HepG2 (cell line): ENCODE results near the gene MOGAT3. TPM values are rescaled to one million over a fixed set of nuclear protein-coding genes. Genes with fewer than 3 reads are reported as not detected.

Experiments
- BRD4 ChIP-seq: sonication (generic); formaldehyde crosslinking; IDR thresholded peaks from 2 replicates; pipeline ENCODE4 v1.4.0; 2020; ENCODE audit warnings: missing genetic modification reagents
- EP300 ChIP-seq, 3 experiments: sonication (generic) in 1 of 3; formaldehyde crosslinking in 1 of 3; IDR thresholded peaks; 2 replicates each; pipeline versions ENCODE4 v1.5.1 to v1.6.1; 2011 to 2020; ENCODE audit warnings: low read depth in 2 of 3, low read length in 2 of 3, borderline replicate concordance in 1 of 3, improper control_type of control experiment in 1 of 3, mild to moderate bottlenecking in 1 of 3, missing genetic modification reagents in 1 of 3, moderate library complexity in 1 of 3
- EZH2 ChIP-seq: conservative IDR thresholded peaks from 2 replicates; pipeline ENCODE4 v1.6.1; 2012; ENCODE audit warnings: mild to moderate bottlenecking, low read depth, low read length, moderate library complexity
- NFE2 ChIP-seq: sonication (generic); formaldehyde crosslinking; IDR thresholded peaks from 2 replicates; pipeline ENCODE4 v1.4.0; 2020; ENCODE audit warnings: missing genetic modification reagents
- REPIN1 ChIP-seq: sonication (generic); formaldehyde crosslinking; IDR thresholded peaks from 2 replicates; pipeline ENCODE4 v1.8.0; 2022; ENCODE audit warnings: missing genetic modification reagents, low read depth, mild to moderate bottlenecking, borderline replicate concordance
- TFAP4 ChIP-seq: sonication (generic); IDR thresholded peaks from 2 replicates; pipeline ENCODE4 v1.6.1; 2016; ENCODE audit warnings: low read depth, borderline replicate concordance
- YEATS2 ChIP-seq: sonication (generic); formaldehyde crosslinking; IDR thresholded peaks from 2 replicates; pipeline ENCODE4 v1.4.0; 2020; ENCODE audit warnings: missing genetic modification reagents, borderline replicate concordance
- ZGPAT ChIP-seq: IDR thresholded peaks from 2 replicates; pipeline ENCODE4 v1.6.1; 2016; ENCODE audit warnings: mild to moderate bottlenecking
- ZNF230 ChIP-seq: sonication (generic); formaldehyde crosslinking; IDR thresholded peaks from 2 replicates; pipeline ENCODE4 v1.4.0; 2020; ENCODE audit warnings: mild to moderate bottlenecking, missing genetic modification reagents
- ZNF317 ChIP-seq: sonication (generic); formaldehyde crosslinking; IDR thresholded peaks from 2 replicates; pipeline ENCODE4 v1.5.0; 2020; ENCODE audit warnings: mild to moderate bottlenecking, missing genetic modification reagents
- ZNF446 ChIP-seq: sonication (generic); formaldehyde crosslinking; IDR thresholded peaks from 2 replicates; pipeline ENCODE4 v1.5.0; 2020; ENCODE audit warnings: mild to moderate bottlenecking, missing genetic modification reagents
- ZNF503 ChIP-seq: sonication (generic); formaldehyde crosslinking; IDR thresholded peaks from 2 replicates; pipeline ENCODE4 v1.4.0; 2020; ENCODE audit warnings: missing genetic modification reagents
- ZNF644 ChIP-seq: IDR thresholded peaks from 2 replicates; pipeline ENCODE4 v1.6.1; 2016; ENCODE audit warnings: low read depth
- ZNF792 ChIP-seq: IDR thresholded peaks from 2 replicates; pipeline ENCODE4 v1.6.1; 2016
- ZSCAN21 ChIP-seq: sonication (generic); formaldehyde crosslinking; IDR thresholded peaks from 2 replicates; pipeline ENCODE4 v1.8.0; 2022; ENCODE audit warnings: mild to moderate bottlenecking, missing genetic modification reagents, moderate library complexity, borderline replicate concordance
- polyA plus RNA-seq, 8 experiments: library from polyadenylated mRNA; depleted of rRNA in 3 of 8; stranded (reverse) in 7 of 8; unstranded in 1 of 8; fragments of >200 nt; fragmentation: Illumina TruSeq in 4 of 8; extraction: Trizol in 4 of 8; gene quantifications; 2 replicates each; pipeline versions ENCODE4 v1.2.1 to v1.2.3, GENCODE V29; 2011 to 2016; ENCODE audit warnings: low read depth in 4 of 8, missing spikeins in 1 of 8, mixed read lengths in 1 of 8; ENCODE audit not compliant: insufficient read depth in 1 of 8
- total RNA-seq, 5 experiments: library from RNA; depleted of rRNA; stranded (reverse); fragments of >200 nt; fragmentation: Illumina TruSeq; extraction: Trizol; gene quantifications; 2 replicates each; pipeline ENCODE4 v1.2.3, GENCODE V29; 2016; ENCODE audit warnings: low read depth in 1 of 5
- TF ChIP-seq, protein P1 (sequence below): sonication (generic); formaldehyde crosslinking; IDR thresholded peaks from 2 replicates; pipeline ENCODE4 v1.5.0; 2020; ENCODE audit warnings: mild to moderate bottlenecking, missing genetic modification reagents, moderate library complexity
- TF ChIP-seq, protein P2 (sequence below): sonication (generic); formaldehyde crosslinking; IDR thresholded peaks from 2 replicates; pipeline ENCODE4 v1.5.0; 2020; ENCODE audit warnings: missing genetic modification reagents
- TF ChIP-seq, protein P3 (sequence below): sonication (generic); formaldehyde crosslinking; IDR thresholded peaks from 2 replicates; pipeline ENCODE4 v1.5.0; 2020; ENCODE audit warnings: mild to moderate bottlenecking, missing genetic modification reagents

Gene MOGAT3
- total and polyA plus RNA-seq, 2 of the 13 experiments (the other 11 are each of a cell fraction or from before 2014, with no cell fraction given): 22.5 to 30.5 TPM

GRCh38 chr7:101217388-101218235, 16.8 kb upstream of the MOGAT3 start, which contains the start of the genes PLOD3 and ZNHIT1 (continued):
- TF ChIP-seq, protein P1, sequence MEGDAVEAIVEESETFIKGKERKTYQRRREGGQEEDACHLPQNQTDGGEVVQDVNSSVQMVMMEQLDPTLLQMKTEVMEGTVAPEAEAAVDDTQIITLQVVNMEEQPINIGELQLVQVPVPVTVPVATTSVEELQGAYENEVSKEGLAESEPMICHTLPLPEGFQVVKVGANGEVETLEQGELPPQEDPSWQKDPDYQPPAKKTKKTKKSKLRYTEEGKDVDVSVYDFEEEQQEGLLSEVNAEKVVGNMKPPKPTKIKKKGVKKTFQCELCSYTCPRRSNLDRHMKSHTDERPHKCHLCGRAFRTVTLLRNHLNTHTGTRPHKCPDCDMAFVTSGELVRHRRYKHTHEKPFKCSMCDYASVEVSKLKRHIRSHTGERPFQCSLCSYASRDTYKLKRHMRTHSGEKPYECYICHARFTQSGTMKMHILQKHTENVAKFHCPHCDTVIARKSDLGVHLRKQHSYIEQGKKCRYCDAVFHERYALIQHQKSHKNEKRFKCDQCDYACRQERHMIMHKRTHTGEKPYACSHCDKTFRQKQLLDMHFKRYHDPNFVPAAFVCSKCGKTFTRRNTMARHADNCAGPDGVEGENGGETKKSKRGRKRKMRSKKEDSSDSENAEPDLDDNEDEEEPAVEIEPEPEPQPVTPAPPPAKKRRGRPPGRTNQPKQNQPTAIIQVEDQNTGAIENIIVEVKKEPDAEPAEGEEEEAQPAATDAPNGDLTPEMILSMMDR (CRISPR knock-in tag): peak; percentile 66
- TF ChIP-seq ZNF644 (CRISPR knock-in tag) (no peak), EZH2 (no peak), NFE2 (CRISPR knock-in tag) (no peak), REPIN1 (CRISPR knock-in tag) (no peak), ZNF792 (CRISPR knock-in tag) (no peak; the same call in 1 of the 2 replicates), ZNF446 (CRISPR knock-in tag) (no peak), ZSCAN21 (CRISPR knock-in tag) (0 out of 2 replicates have a peak, but pooled peaks have one; percentile 75), ZNF503 (CRISPR knock-in tag) (peak; percentile 5; the same call in 1 of the 2 replicates), YEATS2 (peak; percentile 63; the same call in 1 of the 2 replicates), ZNF230 (no peak; the same call in 1 of the 2 replicates), EP300 (IDR thresholded peaks at IDR 0.05; ENCODE audit: low read depth in 2 of 2, low read length in 2 of 2) (no peak), EP300 (CRISPR knock-in tag; IDR thresholded peaks at IDR 0.05; ENCODE audit: borderline replicate concordance) (no peak), BRD4 (CRISPR knock-in tag) (peak; percentile 74; the same call in 1 of the 2 replicates), TFAP4 (peak; percentile 71; the same call in 1 of the 2 replicates), ZNF317 (CRISPR knock-in tag) (peak; percentile 35; the same call in 1 of the 2 replicates), ZGPAT (CRISPR knock-in tag) (0 out of 2 replicates have a peak, but pooled peaks have one; percentile 67)
- TF ChIP-seq, protein P2, sequence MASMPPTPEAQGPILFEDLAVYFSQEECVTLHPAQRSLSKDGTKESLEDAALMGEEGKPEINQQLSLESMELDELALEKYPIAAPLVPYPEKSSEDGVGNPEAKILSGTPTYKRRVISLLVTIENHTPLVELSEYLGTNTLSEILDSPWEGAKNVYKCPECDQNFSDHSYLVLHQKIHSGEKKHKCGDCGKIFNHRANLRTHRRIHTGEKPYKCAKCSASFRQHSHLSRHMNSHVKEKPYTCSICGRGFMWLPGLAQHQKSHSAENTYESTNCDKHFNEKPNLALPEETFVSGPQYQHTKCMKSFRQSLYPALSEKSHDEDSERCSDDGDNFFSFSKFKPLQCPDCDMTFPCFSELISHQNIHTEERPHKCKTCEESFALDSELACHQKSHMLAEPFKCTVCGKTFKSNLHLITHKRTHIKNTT (CRISPR knock-in tag): no peak
- TF ChIP-seq, protein P3, sequence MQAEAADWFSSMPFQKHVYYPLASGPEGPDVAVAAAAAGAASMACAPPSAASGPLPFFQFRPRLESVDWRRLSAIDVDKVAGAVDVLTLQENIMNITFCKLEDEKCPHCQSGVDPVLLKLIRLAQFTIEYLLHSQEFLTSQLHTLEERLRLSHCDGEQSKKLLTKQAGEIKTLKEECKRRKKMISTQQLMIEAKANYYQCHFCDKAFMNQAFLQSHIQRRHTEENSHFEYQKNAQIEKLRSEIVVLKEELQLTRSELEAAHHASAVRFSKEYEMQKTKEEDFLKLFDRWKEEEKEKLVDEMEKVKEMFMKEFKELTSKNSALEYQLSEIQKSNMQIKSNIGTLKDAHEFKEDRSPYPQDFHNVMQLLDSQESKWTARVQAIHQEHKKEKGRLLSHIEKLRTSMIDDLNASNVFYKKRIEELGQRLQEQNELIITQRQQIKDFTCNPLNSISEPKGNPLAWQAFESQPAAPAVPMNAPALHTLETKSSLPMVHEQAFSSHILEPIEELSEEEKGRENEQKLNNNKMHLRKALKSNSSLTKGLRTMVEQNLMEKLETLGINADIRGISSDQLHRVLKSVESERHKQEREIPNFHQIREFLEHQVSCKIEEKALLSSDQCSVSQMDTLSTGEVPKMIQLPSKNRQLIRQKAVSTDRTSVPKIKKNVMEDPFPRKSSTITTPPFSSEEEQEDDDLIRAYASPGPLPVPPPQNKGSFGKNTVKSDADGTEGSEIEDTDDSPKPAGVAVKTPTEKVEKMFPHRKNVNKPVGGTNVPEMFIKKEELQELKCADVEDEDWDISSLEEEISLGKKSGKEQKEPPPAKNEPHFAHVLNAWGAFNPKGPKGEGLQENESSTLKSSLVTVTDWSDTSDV (CRISPR knock-in tag): no peak
